GM18498 (cell line): ENCODE results near the gene GARIN5B.

Source experiments
- ATAC-seq: cut with Tn5 transposase; IDR thresholded peaks from one replicate; pipeline ENCODE4 v1.9.1; 2021; ENCODE audit warnings: mild to moderate bottlenecking, moderate library complexity; ENCODE audit not compliant: unreplicated experiment

Gene GARIN5B

DNA sequence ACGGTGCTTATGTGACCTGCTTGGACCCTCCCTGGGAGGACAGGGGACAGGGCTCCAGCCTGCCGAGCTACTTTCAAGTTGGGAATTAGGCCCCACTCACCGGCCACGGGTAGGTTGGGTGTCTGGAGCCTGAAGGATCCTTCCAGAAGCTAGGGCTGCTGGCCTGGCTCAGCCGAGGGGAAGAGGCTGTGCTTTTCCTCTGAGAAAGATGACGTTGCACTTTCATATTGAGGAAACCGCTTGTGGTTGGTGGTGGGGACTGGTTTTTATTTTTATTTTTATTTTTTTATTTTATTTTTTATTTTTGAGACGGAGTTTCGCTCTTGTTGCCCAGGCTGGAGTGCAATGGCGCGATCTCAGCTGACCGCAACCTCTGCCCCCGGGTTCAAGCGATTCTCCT is 37.9 kb downstream of the GARIN5B start, which contains the start of gene TMEM150B:
Gene TMEM150B (minus strand): TSS at position 170 of the 400 bp plus-strand sequence. CDS start 4,305 bp downstream, outside the sequence.
- no peak for ATAC-seq

DNA sequence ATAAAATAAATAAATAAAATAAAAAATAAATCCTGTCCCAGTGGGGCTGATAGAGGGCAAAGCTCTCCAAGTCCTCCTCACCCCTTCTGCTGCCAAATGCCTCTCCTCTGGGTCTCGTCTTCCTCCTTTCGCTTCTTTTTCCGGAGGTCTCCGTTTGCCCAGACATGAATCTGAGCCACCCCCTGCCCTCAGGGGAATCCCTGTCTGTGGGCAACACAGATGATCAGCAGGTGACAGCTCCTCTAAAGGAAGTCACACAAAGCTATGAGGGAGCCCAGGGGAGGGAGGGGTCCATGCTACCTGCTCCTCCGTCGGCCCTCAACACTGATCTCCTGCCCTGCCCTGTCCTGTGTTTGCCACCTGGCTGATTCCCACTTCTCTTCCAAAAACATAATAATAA is 38.4 kb downstream of the GARIN5B start:
- no peak for ATAC-seq

DNA sequence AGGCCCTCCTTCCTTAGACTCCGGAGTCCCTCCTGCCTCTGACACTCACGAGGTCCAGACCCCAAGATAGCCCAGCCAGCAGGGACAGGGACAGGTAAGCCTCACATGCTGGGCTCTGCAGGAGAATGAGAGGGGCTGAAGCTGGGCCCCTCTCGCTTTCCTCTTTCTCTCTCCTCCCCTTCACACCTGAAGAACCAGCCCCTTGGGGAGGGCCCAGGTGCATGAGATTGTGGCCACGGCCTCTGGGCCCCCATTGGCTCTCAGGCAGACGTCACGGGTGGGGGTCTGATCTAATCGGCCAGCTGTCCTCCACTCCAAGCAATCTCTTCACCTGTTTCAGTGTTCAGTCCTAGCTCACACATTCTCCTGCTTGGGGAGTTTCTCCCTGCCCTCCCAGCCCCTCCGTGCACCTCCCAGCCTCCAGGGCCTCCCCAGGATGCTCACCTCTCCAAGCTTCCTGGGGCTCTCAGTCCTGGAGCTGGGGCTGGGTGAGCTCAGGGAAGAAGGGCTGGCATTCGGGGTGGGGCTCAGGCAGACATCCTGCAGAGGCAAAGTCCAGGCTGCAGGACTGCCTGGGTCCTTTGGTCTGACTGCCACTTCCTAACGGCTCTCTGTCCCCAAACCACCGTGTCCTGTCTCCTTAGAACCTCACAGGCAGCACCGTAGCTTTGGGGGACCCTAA is 40.7 kb downstream of the GARIN5B start:
- no peak for ATAC-seq

DNA sequence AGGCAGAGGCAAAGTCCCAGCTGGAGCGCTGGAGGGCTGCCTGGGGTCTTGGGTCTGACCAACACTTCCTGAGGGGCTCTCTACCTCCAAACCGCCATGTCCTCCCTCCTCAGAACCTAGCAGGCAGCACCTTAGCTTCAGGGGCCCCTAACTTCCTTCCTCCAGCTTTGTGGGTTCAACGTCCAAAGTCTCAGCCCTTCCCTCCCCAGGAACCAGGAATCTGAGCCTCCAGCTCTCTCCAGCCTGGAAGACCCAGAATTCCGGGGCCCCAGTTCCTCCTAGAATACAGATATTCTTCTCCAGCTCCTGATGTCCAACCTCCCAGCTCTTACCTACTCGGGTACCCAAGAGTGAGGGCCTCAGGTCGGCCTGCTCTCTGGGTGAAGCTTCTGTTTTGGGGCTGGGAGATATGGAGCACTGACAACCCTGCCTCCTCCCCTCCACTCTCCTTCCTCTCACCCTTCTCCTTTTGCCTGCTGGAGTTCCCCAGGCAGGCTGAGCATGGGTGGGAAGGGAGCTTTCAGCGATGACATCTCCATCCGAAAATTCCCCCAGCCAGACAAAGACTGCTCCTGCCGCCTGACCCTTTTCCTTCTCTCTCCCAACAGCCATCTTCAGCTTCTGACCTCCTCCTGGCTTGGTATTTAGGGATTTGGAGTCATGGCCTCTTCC is 41.5 kb downstream of the GARIN5B start:
- ATAC-seq: no peak

DNA sequence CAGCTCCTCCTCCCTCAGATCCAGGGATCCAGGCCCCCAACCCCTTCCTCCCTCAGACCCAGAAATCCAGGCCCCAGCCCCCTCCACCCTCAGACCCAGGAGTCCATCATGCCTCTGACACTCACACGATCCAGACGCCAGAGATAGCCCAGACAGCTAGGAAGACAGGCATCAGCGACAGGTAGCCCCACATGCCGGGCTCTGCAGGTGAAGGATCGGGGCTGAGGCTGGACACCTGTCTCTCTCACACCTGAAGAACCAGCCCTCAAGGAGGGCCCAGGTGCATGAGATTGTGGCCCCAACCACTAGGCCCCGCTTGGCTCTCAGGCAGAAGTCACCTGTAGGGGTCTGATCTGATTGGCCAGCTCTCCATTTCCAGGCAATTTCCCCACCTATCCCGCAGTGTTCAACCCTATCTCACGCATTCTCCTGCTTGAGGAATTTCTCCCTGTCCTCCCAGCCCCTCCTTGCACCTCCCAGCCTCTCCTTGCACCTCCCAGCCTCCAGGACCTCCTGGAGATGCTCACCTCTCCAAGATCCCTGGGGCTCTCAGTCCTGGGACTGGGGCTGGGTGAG is 42.1 kb downstream of the GARIN5B start:
- ATAC-seq: no peak

DNA sequence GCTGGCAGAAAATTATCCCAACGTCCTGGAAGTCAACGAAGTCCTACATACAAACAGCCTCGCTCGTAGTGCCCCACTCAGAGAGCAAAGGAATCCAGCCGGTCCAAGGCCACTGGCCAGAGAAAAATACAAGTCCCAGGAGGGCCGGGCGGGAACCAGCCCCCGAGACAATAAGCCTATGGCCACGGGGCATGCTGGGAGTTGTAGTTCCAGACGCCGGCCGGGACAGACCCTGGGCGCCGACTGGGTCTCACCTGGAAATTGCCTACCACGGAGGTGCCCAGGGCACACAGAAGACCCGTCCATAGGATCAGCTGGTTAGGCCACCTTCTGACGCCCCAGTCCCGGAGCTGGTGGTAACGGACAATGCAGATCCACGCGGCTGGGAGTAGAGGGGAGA is 43.3 kb downstream of the GARIN5B start:
- ATAC-seq: no peak

DNA sequence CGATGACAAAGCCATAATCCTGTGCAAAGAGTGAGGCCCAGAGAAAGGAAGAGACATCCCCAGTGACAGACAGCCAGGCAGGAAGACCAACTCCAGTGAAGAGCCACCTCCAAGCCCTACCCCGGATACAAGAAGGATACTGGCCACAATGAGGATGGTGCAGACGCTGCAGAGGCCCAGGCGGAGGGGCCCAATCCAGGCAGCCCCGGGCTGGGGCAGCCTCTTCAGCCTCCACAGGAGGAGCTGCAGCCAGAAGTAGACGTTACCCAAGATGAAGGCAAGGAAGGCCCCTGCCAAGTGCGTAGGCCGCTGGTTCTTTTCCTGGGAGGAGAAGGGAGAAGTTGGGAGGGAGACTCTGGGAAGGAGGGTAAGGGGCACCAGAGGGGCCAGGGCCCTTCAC is 46.4 kb downstream of the GARIN5B start:
- no peak for ATAC-seq

DNA sequence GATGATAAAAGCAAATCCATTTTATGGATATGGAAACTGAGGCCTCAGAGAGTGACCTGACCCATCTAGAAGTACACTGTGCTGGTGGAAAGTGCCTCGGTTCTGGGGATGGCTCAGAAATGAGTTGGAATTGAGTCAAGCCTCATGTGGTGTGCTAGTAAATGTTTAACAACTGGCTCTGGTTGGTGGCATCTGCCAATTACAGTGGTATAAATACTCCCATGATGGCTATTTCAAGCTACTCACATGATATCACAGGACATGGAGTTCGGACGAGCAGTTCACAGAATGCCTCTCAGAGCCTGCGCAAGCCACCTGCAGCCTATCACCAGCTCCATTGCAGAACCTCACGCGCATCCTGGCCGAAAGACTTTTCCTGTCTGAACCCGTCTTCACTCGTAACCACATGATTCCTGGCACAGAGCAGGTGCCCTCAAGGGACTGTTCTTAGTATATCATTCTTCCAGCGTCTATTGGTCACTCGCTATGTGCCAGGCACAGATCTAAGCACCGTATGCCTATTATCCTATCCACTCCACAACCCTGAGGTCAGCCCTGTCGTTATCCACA is 47.0 kb downstream of the GARIN5B start:
- ATAC-seq: no peak

DNA sequence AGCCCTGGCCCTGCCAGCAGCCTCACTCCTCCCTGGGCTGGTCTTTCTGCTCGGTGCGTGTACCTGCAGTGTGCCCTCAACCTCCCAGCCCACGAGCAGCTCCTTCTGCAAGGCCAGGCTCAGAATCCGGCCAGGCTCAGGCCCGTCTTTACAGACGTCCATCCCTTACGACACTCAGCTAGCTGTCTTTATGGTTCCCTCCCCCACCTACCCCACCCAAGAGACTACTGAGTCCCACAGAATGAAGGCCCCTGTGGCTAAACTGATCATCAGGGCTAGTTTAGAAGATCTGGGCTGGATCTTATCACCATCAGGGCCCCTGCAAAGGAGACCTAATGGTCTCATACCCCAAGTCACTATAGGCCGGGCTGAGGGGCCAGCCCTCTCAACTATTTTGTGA is 48.7 kb downstream of the GARIN5B start:
- no peak for ATAC-seq

DNA sequence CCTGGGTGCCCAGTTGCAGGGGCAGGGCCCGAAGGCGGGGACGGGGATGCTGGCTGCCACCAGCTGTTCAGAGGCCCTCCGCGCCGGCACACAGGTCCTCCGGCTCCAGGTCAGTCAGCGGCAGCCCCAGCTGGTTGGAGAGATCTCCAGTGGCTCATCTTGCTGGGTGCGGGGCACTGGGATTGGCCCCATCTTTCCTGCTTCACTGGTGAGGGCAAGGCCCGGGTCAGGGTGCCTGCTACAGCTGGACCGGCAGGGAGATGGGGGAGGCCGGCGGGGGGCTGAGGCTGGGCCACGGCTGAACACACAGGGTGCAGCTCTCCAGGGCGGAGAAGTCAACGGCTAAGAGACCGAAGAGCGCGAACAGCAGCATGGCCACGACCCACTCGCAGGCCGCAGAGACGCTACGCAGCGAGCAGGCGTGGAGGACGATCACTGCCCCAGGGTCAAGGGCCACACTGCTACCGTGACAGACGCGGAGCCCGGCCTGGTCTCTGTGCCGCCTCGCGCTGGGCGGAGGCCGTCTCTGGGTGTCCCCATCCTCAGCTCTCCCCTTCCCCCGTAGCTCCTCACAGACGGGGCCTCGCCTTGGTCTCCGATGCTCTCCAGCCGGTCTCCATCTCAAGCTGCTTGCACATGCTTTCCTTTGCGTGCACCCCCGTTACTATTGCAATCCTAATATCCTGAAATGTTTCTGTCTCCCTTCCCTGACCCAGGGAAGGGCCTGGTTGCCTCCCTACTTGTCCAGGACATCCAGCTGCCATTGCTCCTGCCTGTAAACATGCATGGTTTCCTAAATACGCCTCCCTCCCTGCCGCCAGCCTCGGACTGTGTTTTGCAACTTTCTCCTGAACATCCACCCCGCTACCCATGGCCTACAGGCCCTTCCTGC is 50.2 kb downstream of the GARIN5B start:
- no peak for ATAC-seq

DNA sequence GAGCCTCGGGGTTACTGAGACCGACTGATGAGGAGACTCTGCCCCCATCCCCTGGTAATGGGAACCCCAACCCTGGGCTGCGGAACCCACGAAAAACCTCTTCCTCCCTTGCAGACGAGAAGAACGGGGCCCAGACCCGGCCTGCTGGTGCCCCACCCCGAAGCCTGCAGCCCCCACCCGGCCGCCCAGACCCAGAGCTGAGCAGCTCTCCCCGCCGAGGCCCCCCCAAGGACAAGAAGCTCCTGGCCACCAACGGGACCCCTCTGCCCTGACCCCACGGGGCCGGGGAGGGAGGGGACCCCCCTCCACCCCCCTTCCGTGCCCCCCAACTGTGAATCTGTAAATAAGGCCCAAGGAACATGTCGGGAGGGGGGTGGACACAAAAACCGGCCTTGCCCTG is 51.3 kb downstream of the GARIN5B start:
- ATAC-seq: no peak

DNA sequence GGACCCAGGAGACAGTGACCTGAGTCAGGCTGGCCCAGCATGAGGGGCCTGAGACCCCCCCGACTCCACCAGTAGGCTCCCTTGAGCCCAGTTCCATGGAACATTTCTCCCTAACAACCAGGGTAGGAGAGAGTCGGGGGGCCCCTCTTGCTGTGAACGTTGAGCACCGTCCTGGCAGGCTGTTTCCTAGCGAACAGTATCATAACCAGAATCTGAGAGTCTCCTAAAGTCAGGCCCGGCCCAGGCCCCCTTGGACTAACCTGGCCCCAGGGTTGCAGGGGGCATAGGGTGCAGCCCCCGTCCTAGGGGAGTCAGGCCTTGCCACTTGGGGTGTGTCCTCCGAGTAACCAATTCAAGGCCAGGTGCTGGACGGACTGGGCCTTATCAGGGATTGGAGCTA is 51.7 kb downstream of the GARIN5B start:
- ATAC-seq: no peak

DNA sequence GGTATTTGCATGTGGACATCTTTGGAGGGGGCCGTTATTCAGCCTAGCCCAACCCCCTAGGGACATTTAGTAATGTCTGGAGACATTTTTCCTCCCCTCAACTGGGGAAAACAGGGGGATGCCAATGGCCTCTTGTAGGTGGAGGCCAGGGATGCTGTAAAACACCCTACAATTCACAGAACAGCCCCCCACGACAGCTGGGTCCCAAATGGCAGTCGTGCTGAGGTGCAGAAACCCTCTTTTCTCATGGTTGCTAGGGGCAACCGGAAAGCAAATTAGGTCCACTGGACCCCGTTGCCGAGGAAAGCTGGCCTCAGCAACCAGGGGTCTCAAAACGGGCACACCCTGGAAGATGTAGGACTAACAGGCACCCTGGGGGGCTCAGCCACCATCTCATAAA is 52.6 kb downstream of the GARIN5B start:
- no peak for ATAC-seq

DNA sequence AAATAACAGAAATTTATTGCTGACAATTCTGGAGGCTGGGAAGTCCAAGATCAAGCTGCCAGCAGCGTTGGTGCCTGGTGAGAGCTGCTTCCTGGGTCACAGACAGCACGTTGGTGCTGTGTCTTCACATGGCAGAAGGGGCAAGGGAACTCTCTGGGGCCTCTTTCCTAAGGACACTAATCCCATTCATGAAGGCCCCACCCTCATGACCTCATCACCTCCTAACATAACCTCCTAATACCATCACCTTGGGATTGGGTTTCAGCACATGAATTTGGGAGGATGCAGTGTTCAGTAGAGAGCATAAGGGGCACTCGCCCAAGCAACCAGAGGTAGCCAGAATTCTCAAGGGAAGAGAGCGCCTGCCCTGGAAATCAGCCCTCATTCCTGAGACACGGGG is 53.6 kb downstream of the GARIN5B start:
- ATAC-seq: no peak

DNA sequence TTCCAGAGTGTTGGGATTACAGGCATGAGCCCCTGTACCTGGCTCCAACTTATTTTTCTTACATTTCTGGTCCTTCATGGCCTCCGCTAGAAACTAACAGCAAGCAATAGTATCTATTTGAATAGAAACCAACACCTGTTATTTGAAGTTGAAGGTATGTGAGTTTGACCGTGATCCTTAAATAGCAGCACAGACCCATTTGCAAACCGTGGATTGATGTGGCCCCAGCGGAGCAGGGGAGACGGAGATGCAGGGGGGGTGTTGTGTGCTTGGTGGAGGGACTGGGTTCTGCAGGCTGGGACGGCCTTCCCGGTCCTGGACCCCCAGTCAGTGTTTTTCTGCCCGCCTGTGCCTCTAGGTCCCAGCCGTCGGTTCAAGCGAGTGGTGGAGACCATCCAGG is 54.8 kb downstream of the GARIN5B start:
- ATAC-seq: no peak

DNA sequence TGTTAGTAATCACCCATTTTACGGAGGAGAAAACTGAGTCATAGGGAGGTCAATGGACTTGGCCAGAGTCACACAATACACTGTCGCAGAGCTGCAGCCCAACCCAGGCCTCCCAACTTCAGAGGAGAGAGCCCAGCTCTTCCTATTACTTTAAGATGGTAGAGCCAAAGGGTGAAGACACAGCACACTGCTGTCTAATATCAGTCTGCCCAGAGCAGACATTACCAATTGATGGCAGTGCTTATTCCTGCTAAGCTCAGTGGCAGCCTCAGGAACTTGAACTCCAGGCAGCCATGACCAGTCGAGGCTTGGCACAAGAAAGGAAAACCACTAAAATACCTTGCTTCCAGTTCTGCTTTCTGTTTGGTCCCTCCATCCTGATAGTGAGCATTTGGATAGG is 56.3 kb downstream of the GARIN5B start:
- ATAC-seq: no peak

DNA sequence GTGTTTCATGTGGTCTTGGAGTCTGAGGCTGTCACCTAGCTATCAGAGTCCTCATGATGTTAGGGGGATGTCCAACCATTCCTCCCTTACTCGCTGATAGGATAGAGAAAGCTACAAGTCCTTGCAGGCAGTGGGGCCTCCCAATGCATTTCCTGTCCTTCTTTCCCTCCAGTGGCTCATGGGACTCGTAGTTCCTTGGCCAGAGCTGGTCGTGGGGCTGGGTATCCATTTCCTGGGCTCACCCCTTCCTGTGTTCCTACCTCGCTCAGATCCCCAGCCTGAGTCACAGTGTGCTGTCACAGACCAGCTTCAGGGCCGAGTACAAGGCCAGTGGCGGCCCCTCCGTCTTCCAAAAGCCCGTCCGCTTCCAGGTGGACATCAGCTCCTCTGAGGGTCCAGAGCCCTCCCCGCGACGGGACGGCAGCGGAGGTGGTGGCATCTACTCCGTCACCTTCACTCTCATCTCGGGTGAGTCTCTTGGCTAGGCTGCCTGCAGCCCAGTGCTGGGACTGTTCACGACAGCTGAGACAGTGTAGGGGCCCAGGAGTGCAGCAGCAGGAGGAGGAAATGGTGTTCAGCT is 57.0 kb downstream of the GARIN5B start:
- no peak for ATAC-seq

DNA sequence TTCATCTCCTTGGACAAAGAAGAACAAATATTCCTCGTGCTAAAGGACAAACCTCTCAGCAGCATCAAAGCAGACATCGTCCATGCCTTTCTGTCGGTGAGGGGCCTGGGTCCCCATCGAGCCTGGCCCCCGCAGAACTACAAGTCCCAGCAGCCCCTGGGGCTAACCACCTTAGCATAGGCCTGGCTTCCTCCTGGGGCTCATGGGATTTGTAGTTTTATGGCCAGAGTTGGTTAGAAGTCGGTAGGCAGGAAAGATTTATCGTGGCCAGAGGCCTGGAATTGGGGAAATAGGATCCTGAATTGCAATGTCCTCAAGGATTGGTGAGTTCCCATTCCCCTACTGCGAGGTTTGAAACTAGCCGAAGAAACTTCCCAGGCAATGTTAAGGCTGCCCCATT is 57.6 kb downstream of the GARIN5B start:
- ATAC-seq: no peak

DNA sequence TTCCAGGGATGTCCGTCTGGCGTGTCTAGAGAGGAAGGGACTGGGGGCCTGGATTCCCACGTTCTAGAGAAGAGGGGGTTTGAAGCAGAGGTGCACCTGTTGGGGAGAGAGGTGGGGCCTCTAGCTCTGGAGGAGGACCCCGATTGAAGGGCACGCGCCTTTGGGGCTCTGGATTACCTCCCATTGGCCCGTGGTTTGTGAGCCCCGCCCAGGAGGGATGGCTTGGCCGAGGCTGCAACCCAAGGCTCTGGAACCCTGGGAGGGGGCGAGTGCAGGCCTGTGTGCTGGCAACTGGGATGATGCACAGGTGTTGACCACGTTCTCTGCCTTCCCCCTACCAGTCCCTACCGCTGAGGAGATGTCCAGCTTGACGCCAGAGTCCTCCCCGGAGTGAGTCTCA is 58.1 kb downstream of the GARIN5B start:
- ATAC-seq: no peak
